Measurements from ENCODE around the gene ACTN2. TPM values are rescaled to one million over a fixed set of nuclear protein-coding genes. Genes with fewer than 3 reads are reported as not detected.

The ACTN2 gene
- total RNA-seq, 1 donor from 2014 or later, result 0.71 TPM

- no peak for DNase-seq (ENCODE audit: low spot score)
These were observed 48.0 kb downstream of the ACTN2 start for GRCh38 chr1:236734141-236734765.

- no peak for DNase-seq (ENCODE audit: low spot score)
These were observed 50.5 kb downstream of the ACTN2 start for GRCh38 chr1:236736761-236737160.

DNA sequence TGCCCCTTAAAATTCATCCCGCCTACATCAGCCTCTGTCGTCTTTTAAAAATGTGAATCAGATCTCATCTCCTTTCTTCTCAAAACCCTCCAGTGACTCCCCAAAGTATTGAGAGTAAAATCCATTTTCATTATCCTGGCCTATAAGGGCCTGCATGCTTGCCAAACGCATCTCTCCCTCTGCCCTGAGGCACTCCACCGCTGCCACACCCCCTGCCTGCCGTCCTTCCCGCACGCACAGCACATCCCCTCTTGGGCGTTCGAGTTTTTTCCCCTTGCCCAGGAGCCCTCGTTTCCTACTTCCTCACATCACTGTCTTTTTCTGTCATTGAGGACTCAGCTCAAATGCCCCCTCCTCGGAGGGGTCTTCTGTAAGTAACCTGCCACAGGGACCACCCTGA is 55.5 kb downstream of the ACTN2 start:
- no peak for DNase-seq (ENCODE audit: low spot score)

DNA sequence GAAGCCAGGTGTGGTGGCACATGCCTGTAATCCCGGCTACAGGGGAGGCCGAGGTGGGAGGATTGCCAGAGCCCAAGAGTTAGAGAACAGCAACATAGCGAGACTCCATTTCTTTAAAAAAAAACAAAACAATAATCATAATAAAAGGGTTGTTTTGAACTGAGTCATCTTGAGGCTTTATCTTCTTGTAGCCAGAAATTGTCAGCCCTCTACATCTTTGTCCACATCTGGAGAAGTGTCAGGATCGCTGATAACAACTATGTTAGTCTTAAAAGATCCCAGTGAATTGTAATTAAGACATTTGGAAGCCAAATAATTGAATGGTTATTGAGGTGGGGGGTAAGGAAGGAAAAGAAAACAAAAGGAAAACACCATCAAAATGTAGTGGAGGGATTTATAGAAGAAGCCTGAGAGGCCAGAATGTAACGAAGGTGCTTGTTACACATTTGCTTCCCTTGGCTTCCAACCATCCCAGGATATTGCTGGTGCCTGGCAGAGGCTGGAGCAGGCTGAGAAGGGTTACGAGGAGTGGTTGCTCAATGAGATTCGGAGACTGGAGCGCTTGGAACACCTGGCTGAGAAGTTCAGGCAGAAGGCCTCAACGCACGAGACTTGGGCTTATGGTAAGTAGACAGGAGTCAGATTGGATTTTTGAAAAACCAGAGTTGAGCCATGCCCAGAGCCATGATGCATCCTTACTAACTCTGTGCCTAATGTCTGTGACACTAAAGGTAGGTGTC is 56.3 kb downstream of the ACTN2 start:
- DNase-seq (ENCODE audit: low spot score), result no peak

- DNase-seq (ENCODE audit: low spot score), result no peak
These were observed 58.2 kb downstream of the ACTN2 start for GRCh38 chr1:236744533-236744932.

GRCh38 chr1:236746785-236747184 is 60.5 kb downstream of the ACTN2 start:
- no peak for DNase-seq (ENCODE audit: low spot score)

DNA sequence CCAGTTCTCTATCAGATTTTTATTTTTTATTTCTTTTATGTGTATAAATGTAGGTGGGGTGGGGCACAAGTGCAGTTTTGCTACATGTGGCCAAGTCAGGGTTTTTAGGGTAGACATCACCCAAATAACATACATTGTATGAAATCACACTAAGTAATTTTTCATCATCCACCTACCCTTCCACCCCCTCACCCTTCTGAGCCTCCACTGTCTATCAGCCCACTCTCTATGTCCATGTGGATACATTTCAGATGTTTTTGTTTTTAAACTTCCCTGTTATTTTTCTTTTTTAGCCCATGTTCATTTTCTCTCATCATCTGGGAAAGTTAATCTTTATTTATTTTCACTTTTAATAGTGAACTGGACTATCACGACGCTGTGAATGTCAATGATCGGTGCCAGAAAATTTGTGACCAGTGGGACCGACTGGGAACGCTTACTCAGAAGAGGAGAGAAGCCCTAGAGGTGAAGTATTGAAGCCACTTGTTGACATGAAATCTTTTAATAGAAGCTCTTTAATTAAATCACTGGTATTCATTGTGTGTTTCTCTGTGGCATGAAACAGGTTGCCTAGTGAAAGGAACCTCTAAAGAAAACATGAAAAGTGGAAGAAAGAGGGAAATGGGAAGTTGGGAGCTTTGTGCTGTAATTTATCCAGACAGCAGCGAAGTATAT is 61.1 kb downstream of the ACTN2 start:
- no peak for DNase-seq (ENCODE audit: low spot score)

DNA sequence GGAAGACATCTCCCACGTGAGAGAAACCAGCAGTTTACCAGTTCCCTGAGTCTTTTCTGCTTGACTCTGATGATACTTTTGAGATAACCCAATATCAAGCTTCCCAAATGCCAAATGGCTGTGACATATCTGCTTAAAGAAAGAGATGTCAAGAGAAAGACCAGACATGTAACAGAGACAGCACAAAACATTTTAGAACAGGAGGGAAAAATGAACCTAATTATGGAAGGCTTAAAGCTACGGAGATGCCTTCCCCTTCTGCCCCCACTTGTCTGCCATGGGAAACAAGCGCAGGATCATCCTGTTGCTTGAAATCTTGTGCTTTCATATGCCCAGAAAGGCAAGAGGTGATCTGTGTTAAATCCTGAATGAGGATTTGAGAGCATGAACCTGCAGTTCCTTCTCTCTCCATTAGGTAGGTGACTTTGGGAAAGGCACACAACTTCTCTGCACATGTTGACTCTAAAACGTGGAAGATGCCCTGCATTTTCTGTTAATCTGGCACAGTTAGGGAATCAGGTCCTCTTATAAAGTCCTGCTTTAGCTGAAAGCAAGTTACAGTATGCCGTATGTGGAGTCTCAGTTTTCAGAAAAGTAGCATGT is 62.1 kb downstream of the ACTN2 start:
- no peak for DNase-seq (ENCODE audit: low spot score)

- no peak for DNase-seq (ENCODE audit: low spot score)
These were observed 64.6 kb downstream of the ACTN2 start for GRCh38 chr1:236750928-236751327.

- DNase-seq (ENCODE audit: low spot score), result no peak
These were observed 65.1 kb downstream of the ACTN2 start for GRCh38 chr1:236751385-236751784.

GRCh38 chr1:236751935-236752334 is 65.6 kb downstream of the ACTN2 start:
- DNase-seq (ENCODE audit: low spot score), result no peak

DNA sequence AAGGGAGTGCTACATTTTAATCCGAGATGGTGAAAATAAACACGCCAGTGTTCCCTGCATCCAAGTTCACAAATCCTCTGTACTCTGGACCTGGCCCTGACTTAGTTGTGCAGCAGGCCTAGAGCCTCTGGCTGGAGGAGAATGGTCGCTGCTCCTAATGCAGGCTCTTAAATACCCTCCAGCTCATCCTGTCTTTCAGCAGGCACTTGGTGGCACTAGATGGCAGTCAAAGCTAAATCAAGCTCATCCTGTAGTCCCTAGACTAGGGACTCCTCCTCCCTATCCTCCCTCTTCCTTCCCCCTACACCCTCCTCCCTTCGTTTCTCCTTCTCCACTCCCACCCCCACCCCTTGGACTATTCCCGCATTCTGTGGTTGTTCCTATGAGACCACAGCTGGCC is 67.2 kb downstream of the ACTN2 start:
- no peak for DNase-seq (ENCODE audit: low spot score)

DNA sequence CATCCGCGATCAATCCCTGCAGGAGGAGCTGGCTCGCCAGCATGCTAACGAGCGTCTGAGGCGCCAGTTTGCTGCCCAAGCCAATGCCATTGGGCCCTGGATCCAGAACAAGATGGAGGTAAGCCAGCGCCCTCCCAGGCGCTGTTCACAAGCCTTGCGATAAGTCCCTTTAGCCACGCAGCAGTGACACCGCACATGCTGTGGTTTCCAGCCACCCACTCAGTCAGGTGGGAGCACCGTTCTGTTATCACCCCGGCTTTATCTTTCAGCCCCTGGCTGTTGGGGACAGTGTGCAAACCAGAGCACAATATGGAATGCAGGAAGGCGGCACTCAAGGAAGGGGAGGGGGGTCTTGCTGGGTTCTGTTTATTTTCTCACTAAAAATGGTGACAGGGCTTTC is 67.7 kb downstream of the ACTN2 start:
- DNase-seq (ENCODE audit: low spot score), result no peak

- no peak for DNase-seq (ENCODE audit: low spot score)
These were observed 68.4 kb downstream of the ACTN2 start for GRCh38 chr1:236754525-236755210.

DNA sequence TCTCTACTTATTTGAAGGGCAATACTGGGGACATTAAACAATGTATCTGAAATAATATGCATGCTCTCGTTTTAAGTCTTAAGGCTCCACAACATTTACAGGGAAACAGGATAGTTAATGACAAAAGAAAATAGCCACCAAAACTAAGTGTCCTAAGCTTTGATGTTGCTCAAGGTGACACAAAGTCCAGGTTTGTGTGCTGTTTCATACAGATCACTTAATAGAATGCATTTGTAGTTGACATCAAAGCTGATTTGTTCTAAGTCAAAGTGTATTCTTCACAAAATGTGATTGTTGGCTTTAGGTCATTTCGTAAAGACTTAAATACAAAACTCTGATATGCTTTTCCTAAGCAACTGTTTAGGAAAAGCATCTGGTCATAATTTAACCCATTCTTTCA is 71.3 kb downstream of the ACTN2 start:
- DNase-seq (ENCODE audit: low spot score), result no peak

DNA sequence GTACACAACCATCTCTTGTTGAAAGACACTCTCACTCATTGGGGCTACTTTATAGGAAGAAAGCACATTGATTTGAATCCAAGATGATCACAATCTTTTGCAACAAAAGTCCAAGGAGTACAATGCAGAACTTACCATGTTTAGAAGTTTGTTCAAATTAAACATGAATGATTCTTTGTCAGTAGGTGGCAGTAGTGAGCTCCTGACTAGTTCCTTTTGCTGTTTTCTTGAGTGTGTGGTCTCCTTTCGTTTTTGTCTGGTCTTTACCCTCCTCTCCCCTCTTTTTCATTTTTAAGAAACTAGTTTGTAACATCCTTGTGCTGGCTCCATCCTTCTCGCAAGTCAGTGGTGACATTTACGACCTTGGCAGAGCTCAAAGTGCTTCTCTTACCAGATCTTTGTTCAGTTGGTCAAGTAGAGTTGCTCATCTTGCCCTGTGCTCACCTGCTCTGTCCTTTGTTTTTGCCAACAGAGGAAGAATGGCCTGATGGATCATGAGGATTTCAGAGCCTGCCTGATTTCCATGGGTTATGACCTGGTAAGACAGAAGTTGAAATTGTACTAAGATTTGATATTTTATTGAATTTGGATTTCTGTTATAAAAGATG is 73.1 kb downstream of the ACTN2 start:
- no peak for DNase-seq (ENCODE audit: low spot score)

DNA sequence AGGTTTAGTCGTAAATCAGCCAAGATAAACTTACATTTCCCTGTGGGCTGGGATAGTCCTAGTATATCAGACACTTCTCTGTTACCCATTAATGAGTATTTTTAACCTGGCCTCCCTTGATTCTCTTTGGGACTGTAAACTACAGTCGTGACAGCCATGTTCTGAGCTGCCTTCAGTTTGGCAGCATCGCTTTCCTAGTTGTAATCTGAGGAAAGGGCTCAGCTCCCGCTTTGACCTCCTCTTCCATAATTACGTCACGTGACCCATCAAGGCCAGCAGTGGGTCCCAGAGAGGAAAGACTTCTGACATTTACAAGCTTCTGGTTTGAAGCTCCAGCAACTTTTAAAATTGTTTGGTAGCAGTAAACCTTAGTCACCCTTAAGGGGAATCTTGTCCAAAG is 74.2 kb downstream of the ACTN2 start:
- no peak for DNase-seq (ENCODE audit: low spot score)

- DNase-seq (ENCODE audit: low spot score), result no peak
These were observed 74.7 kb downstream of the ACTN2 start for GRCh38 chr1:236760986-236761385.

GRCh38 chr1:236761397-236762132 is 75.3 kb downstream of the ACTN2 start:
- DNase-seq (ENCODE audit: low spot score), result no peak

DNA sequence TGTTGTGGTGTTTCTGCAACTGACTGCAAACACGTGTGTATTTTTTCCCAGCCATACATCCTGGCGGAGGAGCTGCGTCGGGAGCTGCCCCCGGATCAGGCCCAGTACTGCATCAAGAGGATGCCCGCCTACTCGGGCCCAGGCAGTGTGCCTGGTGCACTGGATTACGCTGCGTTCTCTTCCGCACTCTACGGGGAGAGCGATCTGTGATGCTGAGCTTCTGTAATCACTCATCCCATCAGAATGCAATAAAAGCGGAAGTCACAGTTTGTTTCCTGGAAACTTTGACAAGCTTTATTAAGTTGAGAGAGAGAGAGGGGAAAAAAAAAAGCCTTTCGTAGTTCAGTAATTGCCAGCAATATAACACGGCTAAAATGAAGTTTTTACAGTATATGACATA is 76.1 kb downstream of the ACTN2 start:
- no peak for DNase-seq (ENCODE audit: low spot score)

Measured in mesenteric fat pad (tissue), 1 donor.